Activated naive CD4-positive, alpha-beta T cell treated with anti-CD3 and anti-CD28 coated beads, Interleukin-2, amount 50 U/mL, for 72 hours (primary cell): ENCODE results near the gene PSD2. TPM values are rescaled to one million over a fixed set of nuclear protein-coding genes. Genes with fewer than 3 reads are reported as not detected.

Source experiments
- ATAC-seq, 2 donors: fragments of 150-1000 bp; cut with Tn5 transposase; 2 replicates each; pipeline ENCODE4 v1.10.0; 2021; ENCODE audit warnings: mild to moderate bottlenecking in 2 of 2, moderate library complexity in 2 of 2
- DNase-seq, 2 donors: peaks; one replicate each; pipeline ENCODE4 v3.0.0; 2021 to 2022; ENCODE audit warnings: low spot score in 2 of 2
- H3K27ac Mint-ChIP-seq, 2 donors: one replicate each; pipeline ENCODE4 v1.8.0; 2022; ENCODE audit warnings: mild to moderate bottlenecking in 2 of 2, mixed read lengths in 2 of 2
- H3K36me3 Mint-ChIP-seq, 2 donors: one replicate each; pipeline ENCODE4 v1.8.0; 2022; ENCODE audit warnings: mixed read lengths in 2 of 2
- H3K9me3 Mint-ChIP-seq, 2 donors: one replicate each; pipeline ENCODE4 v1.8.0; 2022; ENCODE audit warnings: mixed read lengths in 2 of 2
- total RNA-seq, 2 donors: library from RNA; stranded (reverse); gene quantifications; one replicate each; pipeline ENCODE4 v1.2.3, GENCODE V29; 2022

PSD2 gene
- total RNA-seq, 2 donors from 2014 or later = not detected

DNA sequence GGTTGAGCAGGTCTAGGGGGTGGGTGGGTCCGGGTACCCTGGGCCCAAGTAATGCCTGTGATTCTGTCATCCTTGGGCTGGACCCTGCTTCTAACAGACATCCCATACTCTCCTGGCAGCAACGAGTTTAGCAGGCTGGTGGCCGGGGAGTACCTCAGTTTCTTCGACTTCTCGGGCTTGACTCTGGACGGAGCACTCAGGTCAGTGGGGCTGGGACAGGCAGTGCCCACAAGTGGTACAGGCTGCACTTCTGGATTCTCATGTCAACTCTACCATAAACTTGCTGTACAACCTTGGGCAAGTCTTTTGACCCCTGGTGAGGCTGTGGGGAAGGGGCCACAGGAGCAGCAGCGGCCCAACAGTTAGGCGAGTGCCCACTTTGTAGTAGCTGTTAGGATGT lies 21.8 kb downstream of the PSD2 start:
- ATAC-seq (no peak), DNase-seq (peak in 1 of 2 donors; percentile 4)
- Mint-ChIP-seq H3K27ac (no peak overlapping the region), H3K9me3 (peaks cover 6 to 13% of the 10 kb centered on the region in 2 donors), H3K36me3 (peaks cover 6 to 9% of the 10 kb centered on the region in 2 donors)

DNA sequence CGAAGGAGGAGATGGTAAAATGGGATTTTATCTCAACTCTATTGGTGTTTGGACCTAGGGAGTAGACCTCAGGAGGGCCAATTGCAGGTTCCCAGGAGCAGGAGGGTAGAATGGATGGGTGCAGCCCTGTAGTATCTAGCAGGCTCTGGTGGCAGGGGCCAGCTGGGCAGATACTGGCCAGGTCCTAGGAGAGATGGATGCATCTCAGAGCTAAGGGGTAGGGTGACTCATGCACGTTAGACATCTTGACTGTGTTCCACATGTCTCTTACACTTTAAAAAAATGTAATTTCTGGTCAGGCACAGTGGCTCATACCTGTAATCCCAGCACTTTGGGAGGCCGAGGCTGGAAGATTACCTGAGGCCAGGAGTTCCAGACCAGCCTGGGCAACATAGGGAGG lies 22.4 kb downstream of the PSD2 start:
- Mint-ChIP-seq H3K27ac (no peak overlapping the region), H3K9me3 (peaks cover 6 to 13% of the 10 kb centered on the region in 2 donors), H3K36me3 (peaks cover 6 to 9% of the 10 kb centered on the region in 2 donors)
- ATAC-seq = no peak
- DNase-seq = no peak

DNA sequence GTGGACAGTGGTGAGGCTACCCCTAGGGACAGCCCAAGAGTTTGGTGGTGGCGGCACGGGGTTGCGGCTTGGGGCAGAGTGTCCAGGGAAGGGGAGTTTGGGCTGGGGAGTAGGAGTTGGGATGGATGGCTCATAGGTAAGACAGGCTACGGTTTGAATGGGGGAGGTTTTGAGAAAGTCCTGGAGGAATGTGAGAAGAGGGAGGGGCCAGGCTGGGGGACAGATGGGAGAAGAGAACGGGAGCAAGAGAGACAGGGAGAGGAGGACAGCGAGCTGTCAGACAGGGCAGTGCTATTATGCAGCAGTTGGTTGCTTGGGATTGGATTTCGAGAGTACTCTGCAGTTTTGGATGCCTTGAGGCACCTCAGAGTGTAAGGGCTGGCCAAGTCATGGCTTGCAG lies 24.5 kb downstream of the PSD2 start:
- peak in 1 of 2 donors; percentile 31 for DNase-seq

DNA sequence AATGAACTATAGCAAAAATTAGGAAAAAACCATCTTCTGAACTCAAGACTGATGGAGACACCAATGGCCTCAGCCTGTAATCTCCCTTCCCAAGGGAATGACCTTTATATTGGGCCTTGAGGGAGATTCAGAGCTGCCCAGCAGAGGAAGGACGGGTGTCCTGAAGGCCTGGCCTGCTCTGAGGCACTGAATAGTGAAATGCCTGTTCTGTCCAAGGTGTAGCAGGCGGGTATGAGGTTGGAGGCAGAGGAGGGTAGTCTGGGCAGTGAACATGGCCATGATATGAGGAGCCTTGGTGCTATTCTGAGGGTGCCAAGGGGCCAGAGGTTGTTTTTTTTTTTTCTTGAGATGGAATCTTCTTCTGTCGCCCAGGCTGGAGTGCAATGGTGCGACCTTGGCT lies 25.0 kb downstream of the PSD2 start:
- DNase-seq (peak in 1 of 2 donors; percentile 16), ATAC-seq (no peak)
- H3K9me3 Mint-ChIP-seq = peaks cover 6 to 13% of the 10 kb centered on the region in 2 donors
- peaks cover 6 to 9% of the 10 kb centered on the region in 2 donors for H3K36me3 Mint-ChIP-seq
- H3K27ac Mint-ChIP-seq = no peak overlapping the region

More for the DNA sequence above, 24.5 kb downstream of the PSD2 start:
- Mint-ChIP-seq H3K9me3 (peaks cover 6 to 13% of the 10 kb centered on the region in 2 donors), H3K27ac (no peak overlapping the region), H3K36me3 (peaks cover 6 to 9% of the 10 kb centered on the region in 2 donors)
- ATAC-seq = no peak

DNA sequence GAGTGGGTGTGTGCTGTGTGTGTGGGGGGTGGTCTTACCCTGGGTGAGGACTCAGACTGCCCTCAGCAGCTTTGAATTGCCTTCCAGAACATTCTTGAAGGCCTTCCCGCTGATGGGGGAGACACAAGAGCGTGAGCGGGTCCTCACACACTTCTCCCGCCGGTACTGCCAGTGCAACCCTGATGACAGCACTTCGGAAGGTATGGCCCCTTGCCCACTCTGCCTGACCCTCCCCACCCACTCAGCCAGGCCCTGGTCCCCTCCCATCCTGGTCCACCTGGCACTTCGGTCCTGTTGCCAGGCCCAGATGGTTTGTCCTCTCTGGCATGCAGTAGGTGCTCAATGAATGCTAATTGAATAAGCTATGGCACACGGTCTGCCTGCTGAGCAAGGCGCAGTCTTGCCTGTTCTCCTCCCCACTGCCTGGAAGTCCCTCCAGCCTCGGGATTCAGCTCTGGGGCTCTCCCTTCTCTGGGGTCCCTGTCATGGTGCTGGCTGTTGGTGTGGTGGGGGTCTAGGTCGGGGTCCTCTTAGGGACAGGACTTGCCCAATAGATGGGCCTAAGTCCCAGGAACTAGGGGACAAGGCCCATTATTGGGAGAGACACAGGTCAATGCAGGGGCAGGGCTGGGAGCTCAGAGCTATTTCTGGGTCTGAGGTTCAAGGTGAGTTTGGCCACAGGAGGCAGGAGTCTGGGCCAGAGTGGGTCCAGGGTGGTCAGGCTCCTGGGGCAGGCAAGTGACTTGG lies 26.4 kb downstream of the PSD2 start:
- DNase-seq = peak in 1 of 2 donors; percentile 13
- H3K27ac Mint-ChIP-seq = no peak overlapping the region
- no peak for ATAC-seq
- H3K36me3 Mint-ChIP-seq = peaks cover 6 to 9% of the 10 kb centered on the region in 2 donors
- peaks cover 6 to 13% of the 10 kb centered on the region in 2 donors for H3K9me3 Mint-ChIP-seq

DNA sequence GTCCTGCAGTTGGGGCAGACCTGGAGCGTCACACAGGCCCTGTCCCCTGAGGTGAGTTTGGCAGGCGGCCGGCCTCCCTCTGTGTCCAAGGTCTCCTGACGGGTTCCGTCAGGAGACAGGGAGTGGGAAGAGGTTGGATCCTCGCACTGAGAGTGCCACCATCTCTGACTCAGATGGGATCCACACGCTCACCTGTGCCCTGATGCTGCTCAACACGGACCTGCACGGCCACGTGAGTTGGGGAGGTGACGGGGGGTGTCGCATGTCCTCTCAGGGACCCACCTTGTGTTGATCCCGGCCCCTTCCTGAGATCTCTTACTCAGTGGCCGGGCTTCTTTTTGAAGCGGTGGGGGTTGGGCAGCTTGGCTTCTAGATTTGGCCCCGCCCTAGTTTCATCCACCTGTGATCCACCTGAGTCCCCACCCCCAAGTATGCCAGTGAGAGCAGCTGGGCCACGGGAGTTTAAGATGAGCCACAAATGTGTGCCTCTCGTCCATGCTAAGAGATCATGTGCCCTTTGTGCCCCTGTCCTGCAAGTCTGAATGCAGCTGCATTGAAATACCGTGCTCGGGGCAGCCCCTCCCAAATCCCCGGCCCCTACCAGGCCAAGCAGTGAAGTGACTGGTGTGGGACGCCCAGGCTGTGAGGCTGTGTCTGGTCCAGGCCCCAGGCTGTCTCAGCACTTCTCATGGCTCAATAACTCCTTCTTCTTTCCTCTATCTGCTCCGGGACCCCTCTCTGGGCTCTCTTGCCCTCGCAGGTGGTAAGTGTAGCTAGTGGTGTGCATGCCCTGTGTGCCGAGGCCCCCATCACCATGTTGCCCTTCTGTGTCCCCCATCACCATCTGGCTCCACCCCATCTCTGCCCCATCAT lies 27.2 kb downstream of the PSD2 start:
- Mint-ChIP-seq H3K27ac (no peak overlapping the region), H3K9me3 (peaks cover 6 to 20% of the 10 kb centered on the region in 2 donors), H3K36me3 (peaks cover 6 to 9% of the 10 kb centered on the region in 2 donors)
- no peak for ATAC-seq
- DNase-seq = peak in 1 of 2 donors; percentile 37

DNA sequence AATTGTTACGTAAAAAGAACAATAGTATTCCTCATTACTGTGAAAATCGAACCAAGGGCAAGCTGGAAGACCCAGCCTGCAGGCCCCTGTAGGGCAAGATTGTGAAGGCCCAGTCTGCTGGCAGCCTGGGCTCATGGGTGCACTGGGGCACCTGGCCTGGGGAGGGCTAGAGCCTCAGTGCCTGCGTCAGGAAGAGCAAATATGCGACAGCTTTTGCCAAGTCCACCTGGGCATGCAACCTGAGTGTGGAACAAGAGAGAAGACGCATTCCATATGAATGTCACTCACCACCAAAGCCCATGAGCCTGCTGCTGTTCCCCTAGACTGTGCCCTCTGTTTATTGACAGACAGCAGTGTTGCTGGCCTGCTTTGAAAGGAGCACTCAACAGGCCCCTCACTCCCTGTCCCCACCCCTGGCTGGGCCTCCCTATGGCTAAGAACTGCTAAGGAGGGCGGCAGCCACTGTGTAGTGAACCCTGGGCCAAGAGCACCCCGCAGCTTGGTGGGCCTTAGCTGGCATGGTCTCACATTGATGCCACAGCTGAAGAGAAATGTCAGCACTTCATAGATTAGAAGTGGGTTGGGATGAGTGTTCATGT lies 28.2 kb downstream of the PSD2 start:
- no peak overlapping the region for H3K27ac Mint-ChIP-seq
- H3K36me3 Mint-ChIP-seq = peaks cover 3 to 8% of the 10 kb centered on the region in 2 donors
- ATAC-seq = no peak
- peak in 1 of 2 donors; percentile 18 for DNase-seq
- peaks cover 2 to 18% of the 10 kb centered on the region in 2 donors for H3K9me3 Mint-ChIP-seq

DNA sequence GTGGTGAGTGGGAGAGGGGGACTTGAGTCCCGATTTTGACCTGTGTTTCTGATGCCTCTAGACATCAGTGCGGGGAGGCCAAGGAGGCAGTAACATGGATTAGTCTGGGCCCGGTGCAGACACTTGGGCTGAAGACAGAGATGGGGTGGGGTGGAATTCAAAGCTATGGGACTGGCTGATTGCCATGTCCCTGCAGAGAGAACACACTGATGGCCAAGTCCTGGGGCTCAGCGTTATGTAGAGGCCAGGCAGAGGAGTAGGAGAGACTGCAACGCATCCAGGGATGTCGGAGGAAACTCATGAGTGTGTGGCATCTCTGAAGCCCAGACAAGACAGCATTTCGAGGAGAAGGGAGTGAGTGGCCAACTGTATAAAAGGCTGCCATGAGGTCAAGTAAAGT lies 30.1 kb downstream of the PSD2 start:
- H3K27ac Mint-ChIP-seq = no peak overlapping the region
- H3K36me3 Mint-ChIP-seq = no peaks in the 10 kb centered on the region
- peaks cover 0 to 9% of the 10 kb centered on the region in 2 donors for H3K9me3 Mint-ChIP-seq
- ATAC-seq (no peak), DNase-seq (no peak)

DNA sequence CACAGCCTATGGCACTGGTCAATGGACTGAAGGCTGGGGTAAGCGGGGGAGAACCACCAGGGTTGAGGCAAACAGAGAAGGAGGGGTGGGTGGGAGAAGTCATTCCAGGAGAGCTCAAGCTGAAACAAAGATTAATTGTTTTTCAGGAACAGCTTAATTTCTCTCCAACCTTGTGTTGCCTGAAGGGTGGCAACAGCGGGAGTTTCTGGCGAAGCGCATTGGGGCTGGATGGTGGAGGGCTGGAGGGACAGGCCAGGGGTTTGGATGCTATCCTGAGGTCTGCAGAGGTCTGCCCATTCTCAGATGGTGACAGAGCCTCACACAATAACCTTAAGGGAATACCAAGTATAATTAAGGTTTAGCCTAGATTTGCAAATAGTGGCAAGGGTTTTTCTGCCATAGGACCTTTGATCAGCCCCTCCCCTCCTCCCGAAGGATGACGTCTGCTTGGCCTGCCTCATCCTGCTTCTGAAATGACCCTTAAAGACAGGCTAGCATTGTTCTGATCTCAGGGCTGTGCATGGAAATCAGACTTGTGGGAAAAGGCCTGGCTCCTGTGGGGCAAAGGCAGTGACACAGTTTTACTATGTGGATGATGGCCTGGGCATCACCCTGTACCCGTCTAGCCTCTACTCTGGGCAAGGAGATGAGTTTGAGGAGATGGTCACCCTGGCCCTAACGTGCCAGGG lies 32.7 kb downstream of the PSD2 start:
- H3K9me3 Mint-ChIP-seq = peaks cover 0 to 9% of the 10 kb centered on the region in 2 donors
- no peak overlapping the region for H3K27ac Mint-ChIP-seq
- DNase-seq (peak in 1 of 2 donors; percentile 26), ATAC-seq (no peak)
- no peaks in the 10 kb centered on the region for H3K36me3 Mint-ChIP-seq

DNA sequence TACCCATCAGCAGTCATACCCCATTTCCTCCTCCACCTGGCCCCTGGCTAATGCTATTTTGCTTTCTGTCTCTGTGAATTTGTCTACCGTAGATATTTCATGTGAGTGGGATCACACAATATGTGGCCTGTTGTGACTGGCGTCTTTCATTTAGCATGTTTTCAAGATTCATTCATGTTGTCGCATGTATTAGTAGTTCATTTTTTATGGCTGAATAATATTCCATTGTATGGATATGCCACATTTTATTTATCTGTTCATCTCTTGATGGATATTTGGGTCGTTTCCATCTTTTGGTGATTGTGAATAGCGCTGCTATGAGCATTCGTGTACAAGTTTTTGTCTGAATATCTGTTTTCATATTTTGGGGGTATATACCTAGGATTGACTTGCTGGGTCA lies 33.9 kb downstream of the PSD2 start:
- Mint-ChIP-seq H3K9me3 (peaks cover 0 to 9% of the 10 kb centered on the region in 2 donors), H3K36me3 (no peaks in the 10 kb centered on the region), H3K27ac (no peak overlapping the region)
- DNase-seq (no peak), ATAC-seq (no peak)

DNA sequence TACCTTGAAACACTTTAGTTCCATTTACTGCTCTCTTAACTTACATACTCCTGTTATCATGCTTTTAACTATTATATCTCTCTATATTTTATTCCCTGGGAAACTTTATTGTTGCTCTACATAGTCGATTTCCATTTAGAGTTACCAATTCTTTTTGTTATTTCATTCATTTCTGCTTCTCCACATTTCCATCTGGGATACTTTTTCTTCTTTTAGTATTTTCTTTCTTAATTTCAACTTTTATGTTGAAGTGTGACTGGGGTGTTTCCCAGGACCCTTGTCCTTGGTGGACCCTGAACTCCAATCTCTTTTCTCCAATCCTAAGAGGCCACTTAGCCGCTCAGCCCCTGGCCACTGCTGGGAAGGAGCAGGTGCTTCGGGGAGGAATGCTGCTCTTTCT lies 36.0 kb downstream of the PSD2 start:
- Mint-ChIP-seq H3K36me3 (no peaks in the 10 kb centered on the region), H3K9me3 (peaks cover 0 to 9% of the 10 kb centered on the region in 2 donors), H3K27ac (no peak overlapping the region)
- DNase-seq = no peak
- no peak for ATAC-seq

DNA sequence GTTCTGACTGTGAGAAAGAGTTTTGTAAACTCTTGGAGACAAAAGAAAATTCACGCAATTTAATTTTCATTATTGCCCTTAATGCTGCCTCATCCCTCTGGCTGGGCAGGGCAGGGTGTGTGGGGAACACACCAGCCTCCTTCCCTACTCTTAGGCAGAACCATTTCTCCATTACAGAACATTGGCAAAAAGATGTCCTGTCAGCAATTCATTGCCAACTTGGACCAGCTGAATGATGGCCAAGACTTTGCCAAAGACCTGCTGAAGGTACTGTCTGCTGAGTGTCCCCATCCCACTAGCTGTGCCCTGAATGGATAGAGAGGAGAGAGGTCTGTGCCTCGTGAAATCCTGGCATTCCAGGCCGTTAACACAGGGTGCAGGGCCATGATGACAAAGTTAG lies 37.9 kb downstream of the PSD2 start:
- Mint-ChIP-seq H3K9me3 (no peaks in the 10 kb centered on the region), H3K36me3 (no peaks in the 10 kb centered on the region), H3K27ac (no peak overlapping the region)
- ATAC-seq (no peak), DNase-seq (no peak)

DNA sequence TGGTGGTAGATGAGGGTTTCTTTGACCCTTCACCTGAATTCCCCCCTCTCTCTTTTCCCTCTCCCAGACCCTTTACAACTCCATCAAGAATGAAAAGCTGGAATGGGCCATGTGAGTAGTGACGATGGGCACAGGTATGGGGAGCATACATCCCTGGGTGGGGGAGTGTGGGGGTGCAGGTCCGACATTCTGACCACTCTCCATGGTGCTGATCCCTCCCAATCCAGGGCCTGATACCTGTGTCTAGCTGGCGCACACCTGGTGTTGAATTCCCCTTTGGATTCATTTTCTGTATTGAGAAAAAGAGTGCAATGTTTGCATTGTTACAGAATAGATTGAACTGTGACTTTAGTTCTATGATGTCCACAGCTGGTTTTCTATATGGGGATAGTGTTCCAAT lies 40.0 kb downstream of the PSD2 start:
- no peak for ATAC-seq
- DNase-seq = no peak
- H3K36me3 Mint-ChIP-seq = no peaks in the 10 kb centered on the region

DNA sequence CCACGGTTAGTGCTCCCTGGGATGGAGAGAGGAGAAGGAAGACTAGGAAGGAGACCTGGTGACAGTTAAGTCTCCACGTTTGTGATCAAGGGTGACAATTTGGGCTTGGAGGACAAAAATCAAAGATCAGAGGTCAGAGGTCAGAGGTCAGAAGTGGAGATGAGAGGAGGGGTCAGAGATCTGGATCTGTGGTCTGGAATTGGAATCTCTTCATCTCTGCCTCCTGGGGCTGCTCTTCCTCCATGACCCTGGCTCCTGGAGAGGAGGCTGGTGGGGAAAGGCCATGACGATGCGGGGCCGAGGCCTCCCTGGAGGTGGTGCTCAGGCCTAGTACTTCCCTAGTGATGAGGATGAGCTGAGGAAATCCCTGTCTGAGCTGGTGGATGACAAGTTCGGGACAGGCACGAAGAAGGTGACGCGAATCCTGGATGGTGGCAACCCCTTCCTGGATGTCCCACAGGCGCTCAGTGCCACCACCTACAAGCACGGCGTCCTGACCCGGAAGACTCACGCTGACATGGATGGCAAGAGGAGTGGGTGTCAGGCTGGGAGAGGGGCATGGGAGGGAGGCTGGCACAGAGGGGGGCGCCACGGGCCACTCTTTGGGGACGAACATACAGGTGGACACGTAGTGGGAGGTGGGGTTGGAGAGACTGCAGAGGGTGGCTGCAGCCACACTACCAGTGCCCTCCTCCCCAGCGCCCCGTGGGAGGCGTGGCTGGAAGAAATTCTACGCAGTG lies 41.0 kb downstream of the PSD2 start:
- DNase-seq (no peak), ATAC-seq (no peak)
- H3K27ac Mint-ChIP-seq = no peak overlapping the region
- no peaks in the 10 kb centered on the region for H3K9me3 Mint-ChIP-seq
- no peaks in the 10 kb centered on the region for H3K36me3 Mint-ChIP-seq

More for the DNA sequence above, 40.0 kb downstream of the PSD2 start:
- Mint-ChIP-seq H3K9me3 (no peaks in the 10 kb centered on the region), H3K27ac (no peak overlapping the region)

DNA sequence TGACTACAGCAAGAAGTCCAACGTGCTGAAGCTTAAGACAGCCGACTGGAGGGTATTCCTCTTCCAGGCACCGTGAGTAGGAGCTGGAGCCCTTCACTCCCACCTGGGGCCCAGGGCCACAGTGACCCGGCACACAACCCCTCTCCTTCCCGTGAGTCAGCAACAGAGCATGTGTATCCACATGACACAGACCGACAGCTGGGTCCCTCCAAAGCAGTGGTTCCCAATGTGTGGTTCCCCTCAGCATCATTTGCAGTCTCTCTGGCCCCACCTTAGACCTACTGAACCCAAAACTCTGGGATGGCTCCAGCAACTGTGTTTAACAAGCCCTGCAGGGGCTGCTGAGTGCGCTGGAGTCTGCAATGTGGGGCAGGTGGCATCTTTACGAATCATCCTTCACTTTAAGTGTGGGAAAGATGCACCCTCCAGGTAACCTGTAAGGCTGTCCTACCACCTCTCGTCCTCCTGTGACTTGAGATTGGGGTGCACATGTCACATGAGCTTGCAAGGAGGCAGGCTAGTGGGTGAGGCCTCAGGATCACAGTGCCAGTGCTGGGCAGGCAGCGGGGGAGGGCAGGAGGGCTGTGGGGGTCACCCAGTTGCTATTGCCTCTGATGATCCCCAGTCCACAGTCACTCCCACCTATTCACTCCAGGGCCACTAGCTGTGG lies 42.2 kb downstream of the PSD2 start:
- no peaks in the 10 kb centered on the region for H3K9me3 Mint-ChIP-seq
- H3K27ac Mint-ChIP-seq = no peak overlapping the region
- DNase-seq (peak in 1 of 2 donors; percentile 31), ATAC-seq (no peak)
- no peaks in the 10 kb centered on the region for H3K36me3 Mint-ChIP-seq
